CD4-positive, alpha-beta T cell (primary cell): Measurements from ENCODE around the gene MTHFD2L. TPM values are rescaled to one million over a fixed set of nuclear protein-coding genes. Genes with fewer than 3 reads are reported as not detected.

Experiments
- ATAC-seq: fragments of 200-7000 bp; cut with Tn5 transposase; one replicate; pipeline ENCODE4 v1.10.0; 2022; ENCODE audit warnings: mild to moderate bottlenecking; ENCODE audit not compliant: poor library complexity
- CTCF ChIA-PET: fragments of 350-600 bp; sonication (Branson Sonifier 250); formaldehyde crosslinking; loops from one replicate; lab custom pipeline; 2021; ENCODE audit warnings: antibody characterized with exemption, inconsistent platforms; lab: Charles Lee
- POLR2A ChIA-PET: fragments of 350-600 bp; sonication (Branson Sonifier 250); formaldehyde crosslinking; loops from one replicate; lab custom pipeline; 2021; ENCODE audit warnings: antibody characterized with exemption, inconsistent platforms; lab: Charles Lee
- DNase-seq, 14 experiments: peaks; one replicate each; pipeline ENCODE4 v3.0.0-alpha.2; 2013 to 2020; ENCODE audit warnings: mixed read lengths in 2 of 14
- H3K27ac ChIP-seq, 2 donors: one replicate each; pipeline versions ENCODE4 v1.5.1 to v1.7.0; 2013; ENCODE audit warnings: low read length in 2 of 2, low read depth in 1 of 2, mild to moderate bottlenecking in 1 of 2
- H3K27me3 ChIP-seq, 2 experiments: 1 replicate in 1 of 2; 2 replicates in 1 of 2; pipeline versions ENCODE4 v1.6.1 to v1.7.0; 2013; ENCODE audit warnings: low read length in 2 of 2, control low read depth in 1 of 2, mild to moderate bottlenecking in 1 of 2, moderate library complexity in 1 of 2; ENCODE audit not compliant: insufficient read depth in 2 of 2, control insufficient read depth in 1 of 2
- H3K36me3 ChIP-seq: one replicate; pipeline ENCODE4 v1.6.1; 2013; ENCODE audit warnings: low read length, control low read depth; ENCODE audit not compliant: insufficient read depth
- H3K4me1 ChIP-seq: one replicate; pipeline ENCODE4 v1.6.1; 2013; ENCODE audit warnings: low read length, control low read depth; ENCODE audit not compliant: insufficient read depth
- H3K4me3 ChIP-seq: one replicate; pipeline ENCODE4 v1.5.1; 2013; ENCODE audit warnings: mild to moderate bottlenecking, low read length, moderate library complexity
- H3K9me3 ChIP-seq, 2 experiments: 1 replicate in 1 of 2; 2 replicates in 1 of 2; pipeline versions ENCODE4 v1.6.1 to v1.7.0; 2013; ENCODE audit warnings: low read length in 2 of 2, mild to moderate bottlenecking in 2 of 2, control low read depth in 1 of 2, moderate library complexity in 1 of 2; ENCODE audit not compliant: control insufficient read depth in 1 of 2, insufficient read depth in 1 of 2
- H3K27ac Mint-ChIP-seq: one replicate; pipeline ENCODE4 v1.8.0; 2020; ENCODE audit warnings: mixed read lengths
- H3K27me3 Mint-ChIP-seq: one replicate; pipeline ENCODE4 v1.8.0; 2021; ENCODE audit warnings: mixed read lengths
- H3K36me3 Mint-ChIP-seq: one replicate; pipeline ENCODE4 v1.8.0; 2021; ENCODE audit warnings: low read depth, mixed read lengths
- H3K4me1 Mint-ChIP-seq: one replicate; pipeline ENCODE4 v1.8.0; 2021; ENCODE audit warnings: low read depth, mixed read lengths
- H3K4me3 Mint-ChIP-seq: one replicate; pipeline ENCODE4 v1.8.0; 2020; ENCODE audit warnings: mild to moderate bottlenecking, mixed read lengths
- H3K9me3 Mint-ChIP-seq: one replicate; pipeline ENCODE4 v1.8.0; 2020; ENCODE audit warnings: mixed read lengths
- CTCF ChIP-seq: fragments of 200-600 bp; IDR thresholded peaks from one replicate; pipeline ENCODE4 v1.8.0; 2022; ENCODE audit warnings: antibody characterized with exemption, mild to moderate bottlenecking
- intact Hi-C, 2 experiments: fragments of 100-400 bp; cut with DNase I in 1 of 2; cut with micrococcal nuclease in 1 of 2; formaldehyde crosslinking; loops; one replicate each; pipeline versions ENCODE4 v1.15.1 to v1.9.0; 2023 to 2025; cut with DNase I, micrococcal nuclease
- total RNA-seq, 174 experiments: library from RNA in 2 of 174; stranded (reverse) in 2 of 174; gene quantifications; one replicate each; pipeline ENCODE4 v1.2.3 and lab custom pipeline; 2021 to 2026

Gene MTHFD2L
- total RNA-seq, 2 experiments from 2014 or later, result 13.7 to 14.4 TPM

GRCh38 chr4:74255096-74255495, 97.2 kb downstream of the MTHFD2L start:
- intact Hi-C loops, result no loop called here
- Mint-ChIP-seq H3K9me3 (peaks cover 11% of the 10 kb centered on the region), H3K27ac (no peak overlapping the region), H3K4me3 (no peak overlapping the region), H3K36me3 (peaks cover 26% of the 10 kb centered on the region), H3K4me1 (no peaks in the 10 kb centered on the region), H3K27me3 (no peaks in the 10 kb centered on the region)
- no peak for TF ChIP-seq CTCF
- Histone ChIP-seq H3K9me3 (peaks cover 7 to 8% of the 10 kb centered on the region in 2 experiments), H3K27me3 (no peaks in the 10 kb centered on the region), H3K4me1 (no peaks in the 10 kb centered on the region), H3K4me3 (no peak overlapping the region), H3K27ac (no peak overlapping the region), H3K36me3 (no peaks in the 10 kb centered on the region)
- DNase-seq (no peak), ATAC-seq (no peak)
- CTCF ChIA-PET, result interaction anchor here (0.7 to 1.2 kb wide), 2 partner anchors 26 to 51 kb away, joined by 4 to 5 read pairs; no protein-coding TSS in a partner anchor
- POLR2A ChIA-PET, result no interaction called here

GRCh38 chr4:74258963-74259362, 101.0 kb downstream of the MTHFD2L start:
- Mint-ChIP-seq H3K27me3 (no peaks in the 10 kb centered on the region), H3K4me3 (no peak overlapping the region), H3K4me1 (no peaks in the 10 kb centered on the region), H3K9me3 (no peaks in the 10 kb centered on the region), H3K27ac (no peak overlapping the region), H3K36me3 (no peaks in the 10 kb centered on the region)
- ChIA-PET CTCF (no interaction called here), POLR2A (no interaction called here)
- Histone ChIP-seq H3K27ac (no peak overlapping the region), H3K4me1 (no peaks in the 10 kb centered on the region), H3K27me3 (no peaks in the 10 kb centered on the region), H3K9me3 (no peaks in the 10 kb centered on the region), H3K4me3 (no peak overlapping the region), H3K36me3 (no peaks in the 10 kb centered on the region)
- TF ChIP-seq CTCF, result no peak
- DNase-seq (no peak), ATAC-seq (no peak)
- intact Hi-C loops, result no loop called here

DNA sequence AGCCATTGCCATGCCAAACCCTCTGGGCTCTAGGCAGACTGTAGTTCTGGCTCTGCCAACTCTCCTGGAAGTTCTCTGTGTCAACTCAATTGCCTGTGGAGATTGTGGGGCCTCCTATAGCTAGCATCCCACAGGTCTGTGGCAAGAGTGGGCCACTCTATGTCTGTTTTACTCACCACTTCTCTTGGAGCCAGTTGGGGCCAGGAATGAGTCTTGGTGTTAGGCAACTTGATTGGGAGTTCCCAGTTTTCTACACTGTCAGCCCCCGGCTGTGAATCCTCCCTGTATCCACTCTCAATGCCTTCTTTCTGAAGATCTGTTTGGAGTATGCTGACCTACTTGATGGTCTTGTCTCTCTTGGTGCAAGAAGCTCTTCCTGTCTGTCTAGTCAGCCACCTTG, 102.1 kb downstream of the MTHFD2L start:
- CTCF ChIA-PET, result no interaction called here
- TF ChIP-seq CTCF, result no peak

More for the DNA sequence above, 102.1 kb downstream of the MTHFD2L start:
- H3K27ac ChIP-seq, result no peak overlapping the region
- DNase-seq (no peak), ATAC-seq (no peak)
- Mint-ChIP-seq H3K27ac (no peak overlapping the region), H3K4me3 (no peak overlapping the region), H3K36me3 (no peaks in the 10 kb centered on the region), H3K4me1 (no peaks in the 10 kb centered on the region), H3K9me3 (no peaks in the 10 kb centered on the region), H3K27me3 (no peaks in the 10 kb centered on the region)
- POLR2A ChIA-PET, result no interaction called here
- H3K4me3 ChIP-seq, result no peak overlapping the region
- intact Hi-C loops, result no loop called here
- H3K4me1 ChIP-seq, result no peaks in the 10 kb centered on the region
- no peaks in the 10 kb centered on the region for H3K36me3 ChIP-seq
- H3K27me3 ChIP-seq, result no peaks in the 10 kb centered on the region
- H3K9me3 ChIP-seq, result no peaks in the 10 kb centered on the region
